ENCODE results near the gene ARHGAP28. TPM values are rescaled to one million over a fixed set of nuclear protein-coding genes. Genes with fewer than 3 reads are reported as not detected.
"Not testable (repeated sequence)": the region's sequence is repeated elsewhere in the genome, so short reads cannot be mapped to it uniquely, and the experiment has no call there.

Gene ARHGAP28
- total RNA-seq, 1 donor from 2014 or later, result not detected

- H3K36me3 Mint-ChIP-seq (ENCODE audit: low read depth), result no peaks in the 10 kb centered on the region
- ChIA-PET POLR2A (no interaction called here), CTCF (no interaction called here)
- H3K27ac Mint-ChIP-seq, result no peak overlapping the region
- ATAC-seq (ENCODE audit: low read depth), result no peak
- H3K4me3 Mint-ChIP-seq, result no peak overlapping the region
- no peaks in the 10 kb centered on the region for H3K4me1 Mint-ChIP-seq
- no peaks in the 10 kb centered on the region for H3K27me3 Mint-ChIP-seq
- peaks cover 2% of the 10 kb centered on the region for H3K9me3 Mint-ChIP-seq
- intact Hi-C loops (cut with micrococcal nuclease), result no loop called here
- TF ChIP-seq, protein P1, sequence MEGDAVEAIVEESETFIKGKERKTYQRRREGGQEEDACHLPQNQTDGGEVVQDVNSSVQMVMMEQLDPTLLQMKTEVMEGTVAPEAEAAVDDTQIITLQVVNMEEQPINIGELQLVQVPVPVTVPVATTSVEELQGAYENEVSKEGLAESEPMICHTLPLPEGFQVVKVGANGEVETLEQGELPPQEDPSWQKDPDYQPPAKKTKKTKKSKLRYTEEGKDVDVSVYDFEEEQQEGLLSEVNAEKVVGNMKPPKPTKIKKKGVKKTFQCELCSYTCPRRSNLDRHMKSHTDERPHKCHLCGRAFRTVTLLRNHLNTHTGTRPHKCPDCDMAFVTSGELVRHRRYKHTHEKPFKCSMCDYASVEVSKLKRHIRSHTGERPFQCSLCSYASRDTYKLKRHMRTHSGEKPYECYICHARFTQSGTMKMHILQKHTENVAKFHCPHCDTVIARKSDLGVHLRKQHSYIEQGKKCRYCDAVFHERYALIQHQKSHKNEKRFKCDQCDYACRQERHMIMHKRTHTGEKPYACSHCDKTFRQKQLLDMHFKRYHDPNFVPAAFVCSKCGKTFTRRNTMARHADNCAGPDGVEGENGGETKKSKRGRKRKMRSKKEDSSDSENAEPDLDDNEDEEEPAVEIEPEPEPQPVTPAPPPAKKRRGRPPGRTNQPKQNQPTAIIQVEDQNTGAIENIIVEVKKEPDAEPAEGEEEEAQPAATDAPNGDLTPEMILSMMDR (IDR thresholded peaks at IDR 0.05), result no peak
- no peak for DNase-seq
These were observed 85.4 kb downstream of the ARHGAP28 start for GRCh38 chr18:6814882-6815425.

DNA sequence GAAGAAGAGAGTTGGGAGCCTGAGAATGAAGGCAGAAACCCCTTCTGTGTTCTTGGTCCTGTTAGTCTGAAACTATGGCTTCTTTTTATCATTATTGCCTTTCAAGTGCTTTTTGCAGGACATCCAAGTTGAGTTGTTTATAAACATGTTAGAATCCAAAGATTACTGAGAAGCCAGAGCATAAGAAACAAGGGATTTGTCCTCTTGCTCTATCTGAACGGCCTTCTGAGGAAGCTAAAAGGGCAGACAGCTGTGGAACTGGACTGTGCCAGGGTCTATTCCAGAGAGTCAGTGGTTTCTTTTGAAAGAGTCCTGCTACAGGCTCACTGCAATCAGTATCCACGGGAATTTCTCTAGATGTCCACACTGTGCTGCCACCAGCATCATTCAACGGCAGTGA, 86.6 kb downstream of the ARHGAP28 start:
- Mint-ChIP-seq H3K4me1 (no peaks in the 10 kb centered on the region), H3K27me3 (no peaks in the 10 kb centered on the region), H3K9me3 (peaks cover 2% of the 10 kb centered on the region), H3K4me3 (no peak overlapping the region), H3K36me3 (ENCODE audit: low read depth) (no peaks in the 10 kb centered on the region), H3K27ac (no peak overlapping the region)
- DNase-seq (no peak), ATAC-seq (ENCODE audit: low read depth) (no peak)
- POLR2A ChIA-PET, result no interaction called here
- CTCF ChIA-PET, result no interaction called here
- intact Hi-C loops (cut with micrococcal nuclease), result no loop called here
- TF ChIP-seq, protein P1 (IDR thresholded peaks at IDR 0.05), result no peak

- Mint-ChIP-seq H3K27me3 (no peaks in the 10 kb centered on the region), H3K4me1 (no peaks in the 10 kb centered on the region), H3K27ac (no peak overlapping the region), H3K4me3 (no peak overlapping the region), H3K9me3 (peaks cover under 1% of the 10 kb centered on the region), H3K36me3 (ENCODE audit: low read depth) (no peaks in the 10 kb centered on the region)
- intact Hi-C loops (cut with micrococcal nuclease), result no loop called here
- TF ChIP-seq, protein P1 (IDR thresholded peaks at IDR 0.05), result no peak
- no peak for DNase-seq
- ChIA-PET CTCF (no interaction called here), POLR2A (no interaction called here)
- no peak for ATAC-seq (ENCODE audit: low read depth)
These were observed 89.8 kb downstream of the ARHGAP28 start for GRCh38 chr18:6819332-6819731.

GRCh38 chr18:6820314-6820713, 90.8 kb downstream of the ARHGAP28 start:
- TF ChIP-seq, protein P1 (IDR thresholded peaks at IDR 0.05), result no peak
- DNase-seq, result no peak
- no peak overlapping the region for H3K4me3 Mint-ChIP-seq
- H3K27ac Mint-ChIP-seq, result no peak overlapping the region
- no peaks in the 10 kb centered on the region for H3K36me3 Mint-ChIP-seq (ENCODE audit: low read depth)
- intact Hi-C loops (cut with micrococcal nuclease), result no loop called here
- no peak for ATAC-seq (ENCODE audit: low read depth)
- ChIA-PET POLR2A (no interaction called here), CTCF (no interaction called here)
- H3K9me3 Mint-ChIP-seq, result no peaks in the 10 kb centered on the region
- no peaks in the 10 kb centered on the region for H3K4me1 Mint-ChIP-seq
- H3K27me3 Mint-ChIP-seq, result no peaks in the 10 kb centered on the region

DNA sequence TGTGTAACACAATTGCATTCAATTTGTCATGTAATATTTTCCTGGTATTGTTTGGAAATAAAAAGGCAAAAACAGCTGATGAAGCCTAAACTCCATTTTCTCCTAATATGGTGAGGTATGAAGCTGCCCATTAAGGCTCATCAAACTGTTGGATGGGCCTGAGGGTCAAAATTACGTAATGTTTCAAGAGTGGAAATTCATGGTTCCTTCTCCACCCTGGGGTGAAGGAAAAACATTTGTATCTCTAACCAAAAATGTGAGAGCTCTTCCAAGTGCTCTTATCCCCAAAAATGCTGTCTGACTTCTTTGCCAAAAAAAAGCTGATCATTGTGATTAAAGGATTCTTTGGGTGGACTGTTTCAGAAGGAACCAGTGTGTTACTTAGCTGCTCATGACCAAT, 91.8 kb downstream of the ARHGAP28 start:
- Mint-ChIP-seq H3K36me3 (ENCODE audit: low read depth) (no peaks in the 10 kb centered on the region), H3K4me1 (no peaks in the 10 kb centered on the region), H3K4me3 (no peak overlapping the region), H3K27ac (no peak overlapping the region), H3K9me3 (no peaks in the 10 kb centered on the region), H3K27me3 (no peaks in the 10 kb centered on the region)
- ChIA-PET CTCF (no interaction called here), POLR2A (no interaction called here)
- intact Hi-C loops (cut with micrococcal nuclease), result no loop called here
- TF ChIP-seq, protein P1 (IDR thresholded peaks at IDR 0.05), result no peak
- DNase-seq (no peak), ATAC-seq (ENCODE audit: low read depth) (no peak)

- H3K9me3 Mint-ChIP-seq; H3K4me1 Mint-ChIP-seq; CTCF ChIA-PET; H3K4me3 Mint-ChIP-seq; intact Hi-C loops (cut with micrococcal nuclease); ATAC-seq (ENCODE audit: low read depth); DNase-seq; H3K36me3 Mint-ChIP-seq (ENCODE audit: low read depth); POLR2A ChIA-PET; H3K27ac Mint-ChIP-seq; H3K27me3 Mint-ChIP-seq: not testable (repeated sequence)
These were observed 97.6 kb downstream of the ARHGAP28 start for GRCh38 chr18:6827161-6827560.

GRCh38 chr18:6827566-6827965, 98.0 kb downstream of the ARHGAP28 start:
- POLR2A ChIA-PET; H3K36me3 Mint-ChIP-seq (ENCODE audit: low read depth); H3K4me1 Mint-ChIP-seq; CTCF ChIA-PET; H3K27me3 Mint-ChIP-seq; H3K4me3 Mint-ChIP-seq; H3K27ac Mint-ChIP-seq; intact Hi-C loops (cut with micrococcal nuclease); ATAC-seq (ENCODE audit: low read depth); DNase-seq; H3K9me3 Mint-ChIP-seq: not testable (repeated sequence)
